Measurements from ENCODE around the gene TIGD1.
"Not testable (repeated sequence)": the region's sequence is repeated elsewhere in the genome, so short reads cannot be mapped to it uniquely, and the experiment has no call there.

TIGD1 gene

GRCh38 chr2:232570481-232570880 lies 20.1 kb upstream of the TIGD1 start:
- not testable (repeated sequence) for DNase-seq (ENCODE audit: low read depth in 2 of 2)

- DNase-seq (ENCODE audit: low read depth in 2 of 2), result no peak
Measured at GRCh38 chr2:232569541-232569940, 19.2 kb upstream of the TIGD1 start.

GRCh38 chr2:232568161-232568560 lies 17.8 kb upstream of the TIGD1 start:
- DNase-seq (ENCODE audit: low read depth in 2 of 2), result no peak

- no peak for DNase-seq (ENCODE audit: low read depth in 2 of 2)
Measured at GRCh38 chr2:232567721-232568120, 17.4 kb upstream of the TIGD1 start.

- no peak for DNase-seq (ENCODE audit: low read depth in 2 of 2)
Measured at GRCh38 chr2:232563580-232563979, 13.2 kb upstream of the TIGD1 start.

GRCh38 chr2:232562515-232563151 lies 12.3 kb upstream of the TIGD1 start:
- DNase-seq (ENCODE audit: low read depth in 2 of 2), result no peak

DNA sequence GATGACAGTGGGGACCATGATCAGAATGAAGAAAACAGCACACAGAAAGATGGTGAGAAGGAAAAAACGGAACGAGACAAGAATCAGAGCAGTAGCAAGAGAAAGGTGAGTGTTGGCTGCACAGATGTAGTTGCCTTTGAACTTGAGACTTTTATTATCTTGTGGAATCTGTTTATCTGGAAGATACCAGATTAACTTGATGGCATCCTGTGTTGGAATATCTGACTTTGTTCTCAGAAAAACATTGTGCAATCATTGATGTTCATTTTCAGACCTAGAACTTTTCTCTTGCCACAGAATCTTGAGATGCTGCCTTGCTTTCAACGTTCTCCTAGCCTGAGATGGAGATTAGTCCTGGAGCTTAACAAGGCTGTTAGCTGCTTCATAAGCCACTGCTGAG lies 6.1 kb upstream of the TIGD1 start:
- DNase-seq (ENCODE audit: low read depth in 2 of 2), result no peak

- no peak for DNase-seq (ENCODE audit: low read depth in 2 of 2)
Measured at GRCh38 chr2:232551776-232552175, 1.4 kb upstream of the TIGD1 start.

DNA sequence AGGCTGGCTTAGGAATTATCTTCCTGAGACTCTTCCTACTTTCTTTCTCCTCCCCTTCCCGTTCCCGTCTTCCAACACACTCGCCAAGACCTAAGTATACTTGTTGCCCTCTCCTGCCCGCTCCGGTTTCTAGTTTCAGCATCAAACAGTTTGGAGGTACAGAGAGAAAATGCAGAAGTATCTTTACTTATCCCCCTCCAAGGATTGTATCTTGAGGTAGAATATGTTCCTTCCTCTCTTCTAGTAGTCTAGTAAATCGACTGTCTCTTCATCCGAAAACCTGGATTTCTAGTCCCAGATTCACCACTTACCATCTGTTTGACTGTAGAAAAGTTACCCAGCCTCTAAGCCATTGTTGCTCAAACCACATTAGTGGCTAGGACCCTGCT lies 887 bp upstream of the TIGD1 start:
- no peak for DNase-seq (ENCODE audit: low read depth in 2 of 2)

GRCh38 chr2:232549655-232550353 lies 553 bp downstream of the TIGD1 start:
- DNase-seq (ENCODE audit: low read depth in 2 of 2), result no peak

- no peak for DNase-seq (ENCODE audit: low read depth in 2 of 2)
Measured at GRCh38 chr2:232547991-232548390, 2.4 kb downstream of the TIGD1 start.

DNA sequence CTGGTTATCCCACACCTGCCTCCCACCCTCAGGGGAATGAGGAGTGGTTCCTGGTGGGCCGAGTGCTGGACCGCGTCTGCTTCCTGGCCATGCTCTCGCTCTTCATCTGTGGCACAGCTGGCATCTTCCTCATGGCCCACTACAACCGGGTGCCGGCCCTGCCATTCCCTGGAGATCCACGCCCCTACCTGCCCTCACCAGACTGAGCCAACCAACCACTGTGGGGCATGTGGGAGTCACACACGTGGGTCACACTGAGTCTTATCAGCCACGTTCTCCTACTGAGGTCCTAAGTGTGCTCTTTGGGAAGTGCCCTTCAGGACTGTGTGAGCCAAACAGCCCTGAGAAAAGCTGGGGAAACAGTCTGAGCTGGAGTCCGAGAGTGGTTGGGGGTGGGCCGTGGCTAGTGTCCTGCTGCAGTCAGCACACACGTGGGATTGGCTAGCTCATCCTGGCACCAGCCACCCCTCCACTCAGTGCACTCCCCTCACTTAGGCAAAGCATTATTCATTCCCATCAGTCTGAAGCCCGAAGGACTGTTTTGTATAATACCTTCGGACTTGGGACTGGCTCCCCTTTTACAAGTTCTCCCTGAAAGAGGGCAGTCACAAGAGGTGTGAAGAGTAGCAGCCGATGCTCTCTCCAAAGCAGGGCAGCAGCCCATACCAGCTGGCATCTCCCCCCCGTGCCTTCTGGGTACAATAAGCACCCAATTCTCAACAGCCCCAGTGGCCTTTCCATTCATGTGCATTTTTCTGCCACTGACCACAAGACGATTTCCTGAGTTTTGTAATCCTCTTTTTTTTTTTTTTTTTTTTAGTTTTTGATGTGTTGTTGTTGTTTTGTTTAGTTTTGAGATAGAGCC lies 4.6 kb downstream of the TIGD1 start:
- no peak for DNase-seq (ENCODE audit: low read depth in 2 of 2)

DNA sequence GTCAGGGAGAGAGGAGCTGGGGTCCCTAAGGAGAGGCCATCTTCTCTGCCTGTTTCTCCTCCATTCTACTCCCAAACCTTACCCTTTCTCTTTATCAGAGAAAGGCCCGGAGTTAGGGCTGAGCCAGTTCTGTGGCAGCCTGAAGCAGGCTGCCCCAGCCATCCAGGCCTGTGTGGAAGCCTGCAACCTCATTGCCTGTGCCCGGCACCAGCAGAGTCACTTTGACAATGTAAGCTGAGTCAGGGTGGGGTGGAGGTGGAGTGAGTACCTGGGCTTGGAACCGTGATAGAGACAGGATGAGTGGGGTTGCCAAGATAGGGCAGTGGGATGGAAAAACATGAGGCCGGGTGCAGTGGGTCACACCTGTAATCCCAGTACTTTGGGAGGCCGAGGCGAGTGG lies 5.7 kb downstream of the TIGD1 start:
- no peak for DNase-seq (ENCODE audit: low read depth in 2 of 2)

GRCh38 chr2:232543928-232544631 lies 6.3 kb downstream of the TIGD1 start:
- no peak for DNase-seq (ENCODE audit: low read depth in 2 of 2)

GRCh38 chr2:232543491-232543890 lies 6.9 kb downstream of the TIGD1 start:
- no peak for DNase-seq (ENCODE audit: low read depth in 2 of 2)

GRCh38 chr2:232542715-232543467 lies 7.5 kb downstream of the TIGD1 start:
- no peak for DNase-seq (ENCODE audit: low read depth in 2 of 2)

GRCh38 chr2:232541961-232542714 lies 8.2 kb downstream of the TIGD1 start:
- DNase-seq (ENCODE audit: low read depth in 2 of 2), result no peak

- DNase-seq (ENCODE audit: low read depth in 2 of 2), result no peak
Measured at GRCh38 chr2:232541195-232541960, 9.0 kb downstream of the TIGD1 start.

DNA sequence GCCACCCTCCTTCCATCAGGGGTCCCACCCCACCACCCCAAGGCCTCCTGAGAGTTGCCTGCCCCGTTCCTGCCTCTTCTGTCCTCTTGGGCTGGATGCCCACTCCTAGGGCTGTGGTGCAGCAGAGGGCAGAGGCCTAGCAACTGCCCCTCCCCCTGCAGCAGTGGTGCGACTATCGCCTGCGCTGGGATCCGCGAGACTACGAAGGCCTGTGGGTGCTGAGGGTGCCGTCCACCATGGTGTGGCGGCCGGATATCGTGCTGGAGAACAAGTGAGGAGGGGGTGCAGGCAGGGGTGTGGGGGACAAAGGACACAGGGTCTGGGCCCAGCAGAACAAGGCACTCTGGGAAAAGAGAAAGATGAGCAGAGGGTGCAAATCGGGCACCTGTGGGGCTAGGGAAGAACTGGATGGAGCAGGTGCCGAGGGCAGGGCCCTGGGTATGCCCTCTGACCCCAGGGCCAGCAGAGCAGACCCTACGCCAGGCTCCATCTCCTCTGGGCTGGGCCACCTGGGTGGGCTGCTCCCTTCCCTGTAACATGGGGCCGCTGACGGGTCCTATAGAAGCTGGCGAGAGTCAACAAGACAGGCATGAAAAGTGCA lies 9.8 kb downstream of the TIGD1 start:
- no peak for DNase-seq (ENCODE audit: low read depth in 2 of 2)
